ENCODE measurements around the gene VPS9D1. TPM values are rescaled to one million over a fixed set of nuclear protein-coding genes. Genes with fewer than 3 reads are reported as not detected.

VPS9D1 gene
- total RNA-seq, 2 donors from 2014 or later = 9.5 to 18.3 TPM

DNA sequence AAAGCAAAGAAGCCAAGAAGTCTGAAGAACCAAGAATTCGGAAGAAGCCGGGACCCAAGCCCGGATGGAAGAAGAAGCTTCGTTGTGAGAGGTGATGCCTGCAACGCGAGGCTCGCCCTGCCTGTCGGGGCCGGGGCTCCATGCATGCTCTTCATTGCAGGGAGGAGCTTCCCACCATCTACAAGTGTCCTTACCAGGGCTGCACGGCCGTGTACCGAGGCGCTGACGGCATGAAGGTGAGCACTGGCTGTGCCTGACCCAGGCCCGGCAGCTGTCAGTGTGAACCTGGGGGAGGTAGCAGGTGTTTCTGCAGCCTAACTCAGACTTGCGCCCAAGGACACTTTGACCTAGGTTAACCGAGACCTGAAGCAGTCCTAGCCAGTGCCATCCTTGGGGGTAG, 12.6 kb upstream of the VPS9D1 start:
- Histone ChIP-seq H3K36me3 (peaks cover 80% of the 10 kb centered on the region), H3K4me1 (ENCODE audit: control insufficient read depth in 1 of 2, low read depth in 2 of 2) (no peaks in the 10 kb centered on the region), H3K9me3 (no peaks in the 10 kb centered on the region), H3K27me3 (replicated peaks; ENCODE audit: insufficient read depth) (no peaks in the 10 kb centered on the region), H3K4me3 (no peak overlapping the region), H3K27ac (no peak overlapping the region)
- no peak for DNase-seq (ENCODE audit: low spot score)
- TF ChIP-seq, protein P1, sequence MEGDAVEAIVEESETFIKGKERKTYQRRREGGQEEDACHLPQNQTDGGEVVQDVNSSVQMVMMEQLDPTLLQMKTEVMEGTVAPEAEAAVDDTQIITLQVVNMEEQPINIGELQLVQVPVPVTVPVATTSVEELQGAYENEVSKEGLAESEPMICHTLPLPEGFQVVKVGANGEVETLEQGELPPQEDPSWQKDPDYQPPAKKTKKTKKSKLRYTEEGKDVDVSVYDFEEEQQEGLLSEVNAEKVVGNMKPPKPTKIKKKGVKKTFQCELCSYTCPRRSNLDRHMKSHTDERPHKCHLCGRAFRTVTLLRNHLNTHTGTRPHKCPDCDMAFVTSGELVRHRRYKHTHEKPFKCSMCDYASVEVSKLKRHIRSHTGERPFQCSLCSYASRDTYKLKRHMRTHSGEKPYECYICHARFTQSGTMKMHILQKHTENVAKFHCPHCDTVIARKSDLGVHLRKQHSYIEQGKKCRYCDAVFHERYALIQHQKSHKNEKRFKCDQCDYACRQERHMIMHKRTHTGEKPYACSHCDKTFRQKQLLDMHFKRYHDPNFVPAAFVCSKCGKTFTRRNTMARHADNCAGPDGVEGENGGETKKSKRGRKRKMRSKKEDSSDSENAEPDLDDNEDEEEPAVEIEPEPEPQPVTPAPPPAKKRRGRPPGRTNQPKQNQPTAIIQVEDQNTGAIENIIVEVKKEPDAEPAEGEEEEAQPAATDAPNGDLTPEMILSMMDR (IDR thresholded peaks at IDR 0.05) = no peak
- no peak for ATAC-seq (ENCODE audit: insufficient number of reproducible peaks, low FRiP score, low read depth)

DNA sequence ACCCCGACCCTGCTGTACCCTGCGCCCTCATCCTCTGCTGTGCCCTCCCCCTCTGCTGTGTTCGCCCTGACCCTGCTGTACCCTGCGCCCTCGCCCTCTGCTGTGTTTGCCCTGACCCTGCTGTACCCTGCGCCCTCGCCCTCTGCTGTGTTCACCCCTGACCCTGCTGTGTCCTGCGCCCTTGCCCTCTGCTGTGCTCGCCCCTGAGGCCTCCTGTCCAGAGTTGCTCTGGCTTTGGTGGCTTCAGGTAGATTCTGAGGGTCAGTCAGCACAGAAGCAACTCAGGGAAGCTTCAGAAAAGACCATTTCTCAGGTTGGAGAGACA, 12.2 kb upstream of the VPS9D1 start:
- Histone ChIP-seq H3K4me1 (ENCODE audit: control insufficient read depth in 1 of 2, low read depth in 2 of 2) (no peaks in the 10 kb centered on the region), H3K4me3 (no peak overlapping the region), H3K9me3 (no peaks in the 10 kb centered on the region), H3K36me3 (peaks cover 76% of the 10 kb centered on the region), H3K27me3 (replicated peaks; ENCODE audit: insufficient read depth) (no peaks in the 10 kb centered on the region), H3K27ac (no peak overlapping the region)
- TF ChIP-seq, protein P1 (IDR thresholded peaks at IDR 0.05) = no peak
- DNase-seq (ENCODE audit: low spot score) (no peak), ATAC-seq (ENCODE audit: insufficient number of reproducible peaks, low FRiP score, low read depth) (no peak)

DNA sequence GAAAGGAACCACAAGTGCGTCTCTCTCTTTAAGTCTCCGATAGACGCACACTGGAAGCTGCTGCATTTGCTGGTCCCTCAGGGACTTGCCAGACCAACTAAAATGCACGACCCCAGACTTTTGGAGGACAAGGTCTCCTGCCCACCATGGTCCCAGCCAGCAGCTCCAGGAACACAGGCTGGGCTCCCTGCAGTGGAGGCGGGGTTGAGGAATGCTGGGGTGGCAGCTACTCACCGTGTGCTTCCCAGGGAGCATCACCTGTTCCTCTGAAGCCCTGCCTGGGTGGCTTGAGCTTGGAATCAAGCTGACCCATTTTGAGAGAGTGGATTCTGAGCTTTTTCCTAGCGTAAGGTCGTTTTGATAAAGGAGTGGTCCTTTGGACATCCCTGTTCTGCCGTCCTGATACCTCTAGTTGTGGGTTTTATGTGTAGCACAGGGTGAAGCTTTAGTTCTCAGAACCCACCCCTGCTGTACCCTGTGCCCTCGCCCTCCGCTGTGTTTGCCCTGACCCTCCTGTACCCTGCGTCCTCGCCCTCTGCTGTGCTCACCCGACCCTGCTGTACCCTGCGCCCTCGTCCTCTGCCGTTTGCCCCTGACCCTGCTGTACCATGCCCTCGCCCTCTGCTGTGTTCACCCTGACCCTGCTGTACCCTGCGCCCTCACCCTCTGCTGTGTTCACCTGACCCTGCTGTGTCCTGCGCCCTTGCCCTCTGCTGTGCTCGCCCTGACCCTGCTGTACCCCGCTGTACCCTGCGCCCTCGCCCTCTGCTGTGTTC, 11.6 kb upstream of the VPS9D1 start:
- Histone ChIP-seq H3K36me3 (peaks cover 76% of the 10 kb centered on the region), H3K4me1 (ENCODE audit: control insufficient read depth in 1 of 2, low read depth in 2 of 2) (no peaks in the 10 kb centered on the region), H3K27me3 (replicated peaks; ENCODE audit: insufficient read depth) (no peaks in the 10 kb centered on the region), H3K4me3 (no peak overlapping the region), H3K9me3 (no peaks in the 10 kb centered on the region), H3K27ac (no peak overlapping the region)
- DNase-seq (ENCODE audit: low spot score) (no peak), ATAC-seq (ENCODE audit: insufficient number of reproducible peaks, low FRiP score, low read depth) (no peak)
- TF ChIP-seq, protein P1 (IDR thresholded peaks at IDR 0.05) = no peak

DNA sequence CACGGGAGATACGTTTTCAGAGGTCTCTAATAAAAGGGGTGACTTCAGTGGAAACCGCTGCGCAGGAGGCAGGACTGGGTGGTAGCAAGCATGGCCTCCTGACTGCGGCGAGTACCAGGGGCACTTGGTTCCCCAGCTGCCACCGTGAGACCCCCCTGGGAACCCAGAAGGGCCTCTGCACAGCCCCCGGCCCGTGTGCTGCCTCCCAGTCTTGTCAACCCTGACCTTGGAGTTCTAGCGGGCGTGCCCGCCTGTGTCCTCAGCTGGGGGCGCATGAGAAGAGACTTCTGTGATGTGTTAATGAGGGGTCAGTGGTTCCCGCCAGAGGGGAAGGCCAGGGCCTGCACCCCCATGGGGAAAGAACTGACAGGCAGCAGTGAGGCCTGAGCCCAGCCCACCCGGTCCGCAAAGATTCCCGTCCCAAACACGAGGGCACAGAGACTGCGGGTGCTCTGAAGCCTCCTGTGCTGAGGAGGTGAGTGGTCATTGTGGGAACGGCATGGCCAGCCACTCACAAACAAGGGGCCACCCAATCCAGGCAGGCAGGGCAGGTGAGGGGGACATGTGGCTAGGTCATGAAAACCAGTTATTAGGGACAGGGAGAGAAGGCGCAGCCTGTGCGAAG, 10.0 kb upstream of the VPS9D1 start:
- Histone ChIP-seq H3K27ac (no peak overlapping the region), H3K36me3 (peaks cover 69% of the 10 kb centered on the region), H3K9me3 (no peaks in the 10 kb centered on the region), H3K27me3 (replicated peaks; ENCODE audit: insufficient read depth) (no peaks in the 10 kb centered on the region), H3K4me3 (no peak overlapping the region), H3K4me1 (ENCODE audit: control insufficient read depth in 1 of 2, low read depth in 2 of 2) (no peaks in the 10 kb centered on the region)
- TF ChIP-seq, protein P1 (IDR thresholded peaks at IDR 0.05) = no peak
- no peak for ATAC-seq (ENCODE audit: insufficient number of reproducible peaks, low FRiP score, low read depth)
- no peak for DNase-seq (ENCODE audit: low spot score)

DNA sequence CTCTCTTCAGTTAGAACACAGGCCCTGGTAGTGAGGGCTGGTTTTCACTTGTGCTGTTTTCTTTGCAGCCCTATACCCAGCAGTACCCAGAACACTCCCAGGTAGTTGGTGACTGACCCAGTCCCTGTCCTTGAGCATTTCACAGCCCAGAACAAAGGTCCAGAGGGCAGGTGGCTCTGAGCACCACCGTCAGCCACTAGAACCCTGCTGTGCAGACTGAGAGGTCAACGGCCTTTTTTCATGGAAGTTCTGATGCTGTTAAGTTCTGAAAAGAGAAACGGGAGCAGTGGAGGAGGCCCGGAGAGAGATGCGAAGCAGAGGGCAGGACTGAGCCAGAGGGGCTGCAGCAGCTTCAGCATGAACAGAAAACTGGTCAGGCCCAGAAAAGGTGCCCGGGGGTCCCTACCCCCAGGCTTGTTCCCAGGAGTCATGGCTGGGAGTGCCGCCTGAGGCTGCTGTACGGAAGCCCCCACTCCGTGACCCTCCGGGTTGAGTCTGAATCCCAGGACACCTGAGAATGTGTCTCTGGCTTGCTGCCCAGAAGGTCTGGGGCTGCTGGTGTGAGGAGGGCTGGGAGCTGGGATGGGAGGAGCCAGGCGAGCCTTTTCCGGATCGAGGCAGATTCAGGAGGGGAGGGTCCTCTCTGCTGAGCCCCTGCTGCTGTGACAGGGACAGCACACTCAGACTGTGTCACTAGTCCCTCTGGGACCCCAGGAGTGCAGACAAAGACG, 9.3 kb upstream of the VPS9D1 start:
- DNase-seq (ENCODE audit: low spot score) (no peak), ATAC-seq (ENCODE audit: insufficient number of reproducible peaks, low FRiP score, low read depth) (no peak)
- H3K27me3 ChIP-seq (replicated peaks; ENCODE audit: insufficient read depth) = no peaks in the 10 kb centered on the region
- H3K27ac ChIP-seq = no peak overlapping the region
- H3K4me3 ChIP-seq = no peak overlapping the region
- peaks cover 64% of the 10 kb centered on the region for H3K36me3 ChIP-seq
- H3K4me1 ChIP-seq (ENCODE audit: control insufficient read depth in 1 of 2, low read depth in 2 of 2) = no peaks in the 10 kb centered on the region
- TF ChIP-seq, protein P1 (IDR thresholded peaks at IDR 0.05) = no peak
- no peaks in the 10 kb centered on the region for H3K9me3 ChIP-seq

All from thoracic aorta (tissue), 2 donors.